Measurements from ENCODE around the gene DDX5. TPM values are rescaled to one million over a fixed set of nuclear protein-coding genes. Genes with fewer than 3 reads are reported as not detected.
"Not testable (repeated sequence)": the region's sequence is repeated elsewhere in the genome, so short reads cannot be mapped to it uniquely, and the experiment has no call there.

DDX5 gene
- polyA plus RNA-seq, 2 of the 4 experiments (the other 2 are of a cell fraction), result 841 to 1,011 TPM

DNA sequence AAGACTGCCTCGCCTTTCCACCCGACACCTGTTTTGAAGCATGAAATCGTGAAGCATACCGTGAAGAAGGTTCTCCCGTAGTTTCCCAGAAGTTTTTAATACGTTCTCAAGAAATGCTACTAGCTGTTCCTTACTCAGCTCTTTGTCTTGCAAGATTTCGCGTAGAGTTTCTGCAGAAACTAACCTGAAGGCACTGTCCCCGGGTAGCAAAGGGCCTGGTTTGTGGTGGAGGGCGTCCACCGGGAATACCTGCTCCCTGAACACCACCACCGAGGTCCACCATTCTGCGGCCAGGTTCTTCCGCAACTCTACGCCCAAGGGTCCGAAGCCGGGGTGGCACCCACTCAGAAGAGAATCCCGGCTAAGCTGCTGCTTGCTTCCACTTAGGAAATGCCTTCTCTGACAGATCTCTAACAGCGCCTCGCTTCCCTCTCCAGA, 9.7 kb downstream of the DDX5 start:
- TF ChIP-seq BCL3 (IDR thresholded peaks at IDR 0.05) (no peak), KDM5A (IDR thresholded peaks at IDR 0.05) (no peak), SMC3 (IDR thresholded peaks at IDR 0.05) (no peak), RAD21 (conservative IDR thresholded peaks at IDR 0.05 in 1 of 2, IDR thresholded peaks at IDR 0.05 in 1 of 2) (no peak), RCOR1 (IDR thresholded peaks at IDR 0.05; ENCODE audit: low read depth, low read length) (no peak), KDM1A (IDR thresholded peaks at IDR 0.05; ENCODE audit: low read depth) (no peak), MAZ (IDR thresholded peaks at IDR 0.05; ENCODE audit: borderline replicate concordance, low read depth, low read length) (no peak), RNF2 (IDR thresholded peaks at IDR 0.05; ENCODE audit: borderline replicate concordance, low read depth) (no peak), FOXS1 (CRISPR knock-in tag; IDR thresholded peaks at IDR 0.05) (no peak), POLR2A (IDR thresholded peaks at IDR 0.05; ENCODE audit: low read length) (no peak)
- TF ChIP-seq, protein P1, sequence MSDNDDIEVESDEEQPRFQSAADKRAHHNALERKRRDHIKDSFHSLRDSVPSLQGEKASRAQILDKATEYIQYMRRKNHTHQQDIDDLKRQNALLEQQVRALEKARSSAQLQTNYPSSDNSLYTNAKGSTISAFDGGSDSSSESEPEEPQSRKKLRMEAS (IDR thresholded peaks at IDR 0.05), result no peak
- peak overlapping the region; percentile 87 to 91 for H3K27ac ChIP-seq
- POLR2A ChIA-PET, result interaction anchor here (0.9 to 3.3 kb wide), 5 partner anchors 10 to 148 kb away, joined by 3 to 132 read pairs (median 5); partner anchors contain the start of genes CEP95 and DDX5
- H3K4me3 ChIP-seq, result peak overlapping the region; percentile 70
- H3K4me2 ChIP-seq, result peak overlapping the region; percentile 86
- FAIRE-seq (no peak), DNase-seq (ENCODE audit: low read depth in 1 of 2, low spot score in 1 of 2) (no peak), ATAC-seq (no peak)
- no peaks in the 10 kb centered on the region for H3K9me3 ChIP-seq
- peaks cover 61% of the 10 kb centered on the region for H3K4me1 ChIP-seq
- CTCF ChIA-PET, result interaction anchor here (0.6 to 12.8 kb wide), 13 partner anchors 10 to 485 kb away, joined by 3 to 300 read pairs (median 4); partner anchors contain the start of genes CEP95 and DDX5
- WGBS (ENCODE audit: missing lambda C conversion rate), result 10% methylated on average over 20 of the region's 20 CpGs

- H3K9me3 ChIP-seq; ATAC-seq; H3K27ac ChIP-seq; DNase-seq (ENCODE audit: low read depth in 1 of 2, low spot score in 1 of 2); FAIRE-seq: not testable (repeated sequence)
- 90% methylated on average over 5 of the region's 5 CpGs for WGBS (ENCODE audit: missing lambda C conversion rate)
- Histone ChIP-seq H3K4me2 (peak overlapping the region; percentile 86), H3K4me3 (peak overlapping the region; percentile 70; the same call in 1 of the 3 replicates), H3K4me1 (peaks cover 56% of the 10 kb centered on the region)
- POLR2A ChIA-PET, result interaction anchor here (1.0 to 1.6 kb wide), 2 partner anchors 10 to 11 kb away, joined by 5 to 6 read pairs; partner anchors contain the start of genes CEP95 and DDX5
- CTCF ChIA-PET, result interaction anchor here (1.1 to 12.8 kb wide), 3 partner anchors 11 to 154 kb away, joined by 3 to 300 read pairs (median 28); partner anchors contain the start of genes CEP95 and DDX5
Measured at GRCh38 chr17:64495300-64495699, 10.8 kb downstream of the DDX5 start.

- no peak for TF ChIP-seq HDAC2 (IDR thresholded peaks at IDR 0.05)
- no peak for TF ChIP-seq TP53 (CRISPR knock-in tag; IDR thresholded peaks at IDR 0.05)
- TF ChIP-seq ZFP36 (IDR thresholded peaks at IDR 0.05; ENCODE audit: borderline replicate concordance, partially characterized antibody), result no peak
- no peak for TF ChIP-seq POLR2A (IDR thresholded peaks at IDR 0.05; ENCODE audit: low read length)
- TF ChIP-seq HOXB5 (CRISPR knock-in tag; IDR thresholded peaks at IDR 0.05), result no peak
- TF ChIP-seq KDM5A (IDR thresholded peaks at IDR 0.05), result no peak
- no peak for TF ChIP-seq KDM1A (IDR thresholded peaks at IDR 0.05; ENCODE audit: low read depth)
- no peak for TF ChIP-seq REST (IDR thresholded peaks at IDR 0.05)
- DNase-seq (ENCODE audit: low read depth in 1 of 2, low spot score in 1 of 2) (no peak), FAIRE-seq (no peak), ATAC-seq (no peak)
- Histone ChIP-seq H3K4me2 (peak overlapping the region; percentile 86), H3K27ac (no peak overlapping the region), H3K4me3 (no peak overlapping the region), H3K4me1 (peaks cover 45% of the 10 kb centered on the region), H3K9me3 (no peaks in the 10 kb centered on the region)
- 93% methylated on average over 2 of the region's 2 CpGs for WGBS (ENCODE audit: missing lambda C conversion rate)
- ChIA-PET CTCF (interaction anchor here (0.6 to 12.8 kb wide), 3 partner anchors 12 to 70 kb away, joined by 3 to 300 read pairs (median 28); partner anchors contain the start of genes CEP95 and DDX5), POLR2A (interaction anchor here (1.6 kb wide), 1 partner anchor 12 kb away, joined by 6 read pairs; the partner anchor contains the start of genes CEP95 and DDX5)
Measured at GRCh38 chr17:64494121-64494520, 12.0 kb downstream of the DDX5 start.

All from A549 (cell line).